ENCODE results near the gene ENPP4.
A peak's percentile ranks its signal among the peaks of the same experiment; 100 is the strongest.

GRCh38 chr6:46170357-46171289 is 40.8 kb downstream of the ENPP4 start, which contains the start of gene ENPP5:
- TF ChIP-seq CTCF (IDR thresholded peaks at IDR 0.05) (no peak), POLR2A (IDR thresholded peaks at IDR 0.05) (no peak), POLR2AphosphoS5 (IDR thresholded peaks at IDR 0.05; ENCODE audit: insufficient read depth in 1 of 2, low read depth in 1 of 2) (peak in 1 of 2 donors; percentile 66)
